UCSD-AML1 (cell line): Measurements from ENCODE around the gene KMT2C.
"Not testable (repeated sequence)": the region's sequence is repeated elsewhere in the genome, so short reads cannot be mapped to it uniquely, and the experiment has no call there.

Source experiments
- DNase-seq: peaks from one replicate; lab custom pipeline; 2025; ENCODE audit not compliant: unreplicated experiment; lab: John Stamatoyannopoulos, UW

The KMT2C gene

GRCh38 chr7:152441810-152442209, 6.0 kb upstream of the KMT2C start:
- DNase-seq = not testable (repeated sequence)

- DNase-seq = not testable (repeated sequence)
These were observed 5.4 kb upstream of the KMT2C start for GRCh38 chr7:152441168-152441567.

GRCh38 chr7:152438017-152438416, 2.2 kb upstream of the KMT2C start:
- DNase-seq = not testable (repeated sequence)

GRCh38 chr7:152436931-152437575, 1.2 kb upstream of the KMT2C start:
- DNase-seq = not testable (repeated sequence)

GRCh38 chr7:152436111-152436930, 518 bp upstream of the KMT2C start:
- peak; percentile 84 for DNase-seq

GRCh38 chr7:152434511-152435383, 1.1 kb downstream of the KMT2C start:
- DNase-seq = peak; percentile 31

GRCh38 chr7:152433721-152434490, 1.9 kb downstream of the KMT2C start:
- DNase-seq = not testable (repeated sequence)

- not testable (repeated sequence) for DNase-seq
These were observed 3.1 kb downstream of the KMT2C start for GRCh38 chr7:152432735-152433134.

GRCh38 chr7:152430854-152431253, 4.9 kb downstream of the KMT2C start:
- DNase-seq = no peak

GRCh38 chr7:152430118-152430517, 5.7 kb downstream of the KMT2C start:
- not testable (repeated sequence) for DNase-seq

- DNase-seq = no peak
These were observed 11.3 kb downstream of the KMT2C start for GRCh38 chr7:152424348-152425108.

- DNase-seq = no peak
These were observed 11.8 kb downstream of the KMT2C start for GRCh38 chr7:152423991-152424347.

- DNase-seq = not testable (repeated sequence)
These were observed 12.6 kb downstream of the KMT2C start for GRCh38 chr7:152423171-152423570.

- DNase-seq = not testable (repeated sequence)
These were observed 14.9 kb downstream of the KMT2C start for GRCh38 chr7:152420950-152421349.

- no peak for DNase-seq
These were observed 16.1 kb downstream of the KMT2C start for GRCh38 chr7:152419473-152420429.

- DNase-seq = no peak
These were observed 21.0 kb downstream of the KMT2C start for GRCh38 chr7:152414779-152415178.

- DNase-seq = no peak
These were observed 24.4 kb downstream of the KMT2C start for GRCh38 chr7:152411389-152411788.

- no peak for DNase-seq
These were observed 29.3 kb downstream of the KMT2C start for GRCh38 chr7:152406491-152406890.

GRCh38 chr7:152406030-152406429, 29.8 kb downstream of the KMT2C start:
- not testable (repeated sequence) for DNase-seq
